GM21825 (cell line): ENCODE measurements around the gene GSTM1.
"Not testable (repeated sequence)": the region's sequence is repeated elsewhere in the genome, so short reads cannot be mapped to it uniquely, and the experiment has no call there.

ENCODE experiments used
- ATAC-seq: cut with Tn5 transposase; IDR thresholded peaks from one replicate; pipeline ENCODE4 v1.9.1; 2021; ENCODE audit warnings: mild to moderate bottlenecking, moderate library complexity; ENCODE audit not compliant: unreplicated experiment

GSTM1 gene

DNA sequence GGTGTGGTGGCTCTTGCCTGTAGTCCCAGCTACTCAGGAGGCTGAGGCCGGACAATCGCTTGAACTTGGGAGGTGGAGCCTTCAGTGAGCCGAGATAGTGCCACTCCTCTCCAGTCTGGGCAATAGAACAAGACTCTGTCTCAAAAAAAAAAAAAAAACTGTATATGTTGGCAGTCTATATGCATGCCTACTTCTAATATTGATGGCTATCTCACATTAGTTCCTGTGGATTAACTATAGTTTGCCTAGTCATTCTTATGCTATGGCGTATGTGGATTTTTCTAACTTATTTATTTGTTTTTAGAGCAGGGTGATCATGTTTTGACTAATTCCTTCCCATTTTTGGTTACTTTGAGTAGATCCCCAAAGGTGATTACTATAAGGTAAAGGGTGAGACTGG is 9.4 kb downstream of the GSTM1 start:
- ATAC-seq = no peak

DNA sequence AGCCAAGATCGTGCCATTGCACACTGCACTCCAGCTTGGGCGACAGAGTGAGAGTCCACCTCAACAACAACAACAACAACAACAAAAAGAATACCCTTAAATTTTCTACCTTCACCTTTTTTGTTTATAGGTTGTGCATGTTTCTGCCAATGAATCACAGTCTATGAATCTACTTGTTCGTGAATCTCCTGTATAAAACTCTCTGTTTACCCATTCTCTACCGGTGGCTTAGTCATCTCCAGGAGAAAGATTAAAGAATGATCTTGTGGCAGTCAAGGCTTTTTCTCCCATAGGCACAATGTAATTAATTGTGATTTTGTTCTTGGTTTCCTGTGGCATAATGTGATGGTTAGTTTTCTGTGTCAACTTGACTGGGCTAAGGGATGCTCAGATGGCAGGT is 10.2 kb downstream of the GSTM1 start:
- not testable (repeated sequence) for ATAC-seq

DNA sequence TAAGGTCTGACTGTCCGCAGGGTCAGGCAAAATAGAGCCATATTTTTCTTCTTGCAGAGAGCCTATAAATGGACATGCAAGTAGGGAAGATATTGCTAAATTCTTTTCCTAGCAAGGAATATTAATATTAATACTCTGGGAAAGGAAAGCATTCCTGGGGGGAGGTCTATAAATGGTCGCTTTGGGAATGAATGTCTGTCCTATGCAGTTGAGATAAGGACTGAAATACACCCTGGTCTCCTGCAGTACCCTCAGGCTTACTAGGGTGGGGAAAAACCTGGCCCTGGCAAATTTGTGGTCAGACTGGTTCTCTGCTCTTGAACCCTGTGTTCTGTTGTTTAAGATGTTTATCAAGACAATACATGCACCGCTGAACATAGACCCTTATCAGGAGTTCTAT is 15.3 kb downstream of the GSTM1 start:
- ATAC-seq = not testable (repeated sequence)

DNA sequence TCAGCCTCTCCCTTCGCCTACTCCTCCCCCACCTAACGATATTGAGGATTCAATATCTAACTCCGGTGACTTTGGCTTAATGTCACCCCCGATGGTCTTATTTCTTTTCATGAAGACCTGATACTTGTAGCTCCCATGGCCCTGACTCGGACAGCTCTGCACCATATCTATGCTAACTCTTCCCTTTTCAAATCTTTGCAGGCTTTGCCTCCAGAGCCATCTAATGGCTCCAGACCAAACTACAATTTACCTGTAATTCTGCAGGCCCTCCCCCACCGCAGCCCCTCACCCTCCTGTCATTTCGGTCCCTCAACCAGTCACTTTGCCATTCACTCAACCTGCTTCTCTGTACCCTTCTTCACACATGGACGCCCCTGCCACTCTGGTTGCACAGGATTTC is 16.6 kb downstream of the GSTM1 start:
- no peak for ATAC-seq

DNA sequence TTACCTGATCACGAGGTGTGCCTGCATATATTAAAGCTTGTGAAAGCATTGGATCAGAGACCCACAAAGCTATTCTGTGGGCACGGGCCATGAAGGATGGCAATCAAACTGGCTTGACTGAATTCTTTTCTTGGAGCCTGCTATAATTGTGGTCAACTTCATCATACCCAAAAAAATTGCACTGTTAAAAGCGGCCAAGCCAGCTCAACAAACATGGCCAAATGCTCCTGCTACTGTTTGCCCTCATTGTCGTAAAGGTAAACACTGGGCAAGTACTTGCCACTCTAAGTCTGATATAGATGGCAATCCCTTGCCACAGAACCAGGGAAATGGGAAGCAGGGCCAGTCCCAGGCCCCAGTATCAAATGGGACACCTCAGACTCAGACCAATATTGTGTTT is 17.8 kb downstream of the GSTM1 start:
- no peak for ATAC-seq

DNA sequence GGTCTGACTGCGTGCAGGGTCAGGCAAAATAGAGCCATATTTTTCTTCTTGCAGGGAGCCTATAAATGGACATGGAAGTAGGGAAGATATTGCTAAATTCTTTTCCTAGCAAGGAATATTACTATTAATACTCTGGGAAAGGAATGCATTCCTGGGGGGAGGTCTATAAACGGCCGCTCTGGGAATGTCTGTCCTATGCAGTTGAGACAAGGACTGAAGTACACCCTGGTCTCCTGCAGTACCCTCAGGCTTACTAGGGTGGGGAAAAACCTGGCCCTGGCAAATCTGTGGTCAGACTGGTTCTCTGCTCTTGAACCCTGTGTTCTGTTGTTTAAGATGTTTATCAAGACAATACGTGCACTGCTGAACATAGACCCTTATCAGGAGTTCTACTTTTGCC is 21.3 kb downstream of the GSTM1 start:
- not testable (repeated sequence) for ATAC-seq

DNA sequence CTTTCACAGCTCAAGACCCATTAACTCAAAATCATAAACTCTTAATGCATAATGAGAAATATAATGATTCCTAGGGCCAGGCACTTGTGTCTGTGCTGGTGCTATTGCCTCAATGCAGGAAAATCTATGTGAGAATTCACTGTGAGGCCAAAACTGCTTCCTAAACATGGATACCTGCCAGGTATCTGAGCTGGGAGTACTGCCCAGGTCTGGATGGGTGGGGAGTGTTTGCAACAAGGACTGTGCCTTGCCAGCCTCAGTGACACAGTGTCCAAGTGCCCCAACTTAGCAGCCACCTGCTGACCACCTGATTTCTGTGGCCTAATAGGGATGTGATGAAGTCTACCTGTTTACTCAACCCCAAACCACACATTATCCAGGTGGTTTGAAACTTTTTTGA is 22.2 kb downstream of the GSTM1 start:
- ATAC-seq = not testable (repeated sequence)

DNA sequence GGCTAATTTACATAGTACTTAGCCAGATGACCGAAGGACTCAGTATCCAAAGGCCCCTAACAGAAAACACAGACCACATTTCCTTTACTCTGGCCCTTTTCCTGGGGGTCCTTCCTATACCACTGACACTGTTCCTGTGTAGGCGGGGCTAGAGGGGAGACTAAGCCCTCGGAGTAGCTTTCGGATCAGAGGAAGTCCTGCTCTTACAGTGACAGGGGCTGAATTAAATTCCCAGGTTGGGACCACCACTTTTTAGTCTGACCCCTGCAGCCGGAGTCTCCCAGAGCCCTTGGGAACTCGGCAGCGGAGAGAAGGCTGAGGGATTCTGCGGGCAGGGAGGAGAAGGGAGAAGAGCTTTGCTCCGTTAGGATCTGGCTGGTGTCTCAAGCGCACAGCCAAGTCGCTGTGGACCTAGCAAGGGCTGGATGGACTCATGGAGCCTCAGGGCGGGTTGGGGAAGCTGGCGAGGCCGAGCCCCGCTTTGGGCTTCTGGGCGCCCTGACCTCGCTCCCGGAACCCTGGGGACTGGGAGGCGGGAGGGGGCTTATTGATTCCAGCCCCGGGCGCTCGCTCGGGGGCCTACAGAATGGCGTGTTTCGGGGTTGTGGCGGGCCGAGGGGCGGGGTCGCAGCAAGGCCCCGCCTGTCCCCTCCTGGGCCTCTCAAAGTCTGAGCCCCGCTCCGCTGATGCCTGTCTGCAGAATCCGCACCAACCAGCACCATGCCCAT is 24.1 kb downstream of the GSTM1 start, which contains the start of gene GSTM5:
Gene GSTM5, plus strand, starts transcription at position 659 of the 728 bp plus-strand sequence. Its CDS starts 62 bp downstream, at position 721.
- not testable (repeated sequence) for ATAC-seq

DNA sequence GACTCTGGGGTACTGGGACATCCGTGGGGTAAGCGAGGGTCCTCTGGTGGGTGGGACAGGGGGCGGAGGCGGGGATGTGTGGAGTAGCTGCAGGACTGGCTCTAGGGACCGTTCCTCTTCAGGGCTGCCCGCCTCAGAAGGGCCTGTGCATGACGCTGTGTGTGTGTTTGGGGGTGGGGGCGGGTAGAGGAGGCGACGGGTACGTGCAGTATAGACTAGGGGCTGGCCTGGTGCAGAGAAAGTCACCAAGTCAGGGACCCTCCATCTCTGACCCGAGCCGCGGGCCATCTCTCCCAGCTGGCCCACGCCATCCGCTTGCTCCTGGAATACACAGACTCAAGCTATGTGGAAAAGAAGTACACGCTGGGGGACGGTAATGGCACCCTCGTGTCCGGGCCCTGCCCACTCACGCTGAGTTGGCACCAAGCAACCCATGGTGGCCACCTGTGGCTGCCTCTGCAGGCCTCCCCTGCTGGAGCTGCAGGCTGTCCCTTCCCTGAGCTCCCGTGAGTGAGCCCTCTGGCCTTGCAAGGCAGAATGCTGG is 24.8 kb downstream of the GSTM1 start:
- no peak for ATAC-seq

DNA sequence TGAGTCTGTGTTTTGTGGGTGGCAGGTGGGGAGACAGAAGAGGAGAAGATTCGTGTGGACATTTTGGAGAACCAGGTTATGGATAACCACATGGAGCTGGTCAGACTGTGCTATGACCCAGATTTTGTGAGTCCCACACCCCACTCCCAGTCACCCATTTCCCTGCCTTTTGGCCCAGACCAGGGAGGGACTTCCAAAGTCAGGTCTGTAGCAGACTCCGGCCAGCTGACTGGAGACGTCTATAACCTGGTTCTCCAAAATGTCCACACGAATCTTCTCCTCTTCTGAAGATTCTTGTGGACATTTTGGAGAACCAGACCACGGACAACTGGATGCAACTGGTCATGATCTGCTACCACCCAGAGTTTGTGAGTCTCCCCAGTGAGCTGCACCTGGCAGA is 26.0 kb downstream of the GSTM1 start:
- ATAC-seq = no peak

DNA sequence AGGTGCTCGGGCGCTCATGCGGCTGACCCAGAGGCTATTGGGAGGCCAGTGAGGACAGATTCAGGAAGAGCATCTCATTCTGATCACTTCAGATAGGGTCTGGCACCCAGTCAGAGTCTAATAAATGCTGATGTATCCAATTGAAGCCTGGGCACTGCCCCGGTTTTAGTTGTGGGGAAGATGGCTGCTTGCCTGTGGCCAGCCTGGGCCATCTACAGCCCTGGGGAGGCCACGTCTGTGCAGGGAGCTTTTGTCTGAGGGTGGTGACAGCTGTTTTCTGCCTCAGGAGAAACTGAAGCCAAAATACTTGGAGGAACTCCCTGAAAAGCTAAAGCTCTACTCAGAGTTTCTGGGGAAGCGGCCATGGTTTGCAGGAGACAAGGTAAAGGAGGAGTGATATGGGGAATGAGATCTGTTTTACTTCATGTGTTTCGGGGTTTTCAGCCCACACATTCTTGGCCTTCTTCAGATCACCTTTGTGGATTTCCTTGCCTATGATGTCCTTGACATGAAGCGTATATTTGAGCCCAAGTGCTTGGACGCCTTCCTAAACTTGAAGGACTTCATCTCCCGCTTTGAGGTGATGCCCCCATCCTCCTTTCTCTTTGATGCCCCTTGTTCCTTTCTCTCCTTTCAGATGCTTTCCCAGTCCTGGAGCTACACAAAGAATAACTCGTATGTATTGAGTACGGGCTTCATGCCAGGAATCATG is 27.2 kb downstream of the GSTM1 start:
- no peak for ATAC-seq

DNA sequence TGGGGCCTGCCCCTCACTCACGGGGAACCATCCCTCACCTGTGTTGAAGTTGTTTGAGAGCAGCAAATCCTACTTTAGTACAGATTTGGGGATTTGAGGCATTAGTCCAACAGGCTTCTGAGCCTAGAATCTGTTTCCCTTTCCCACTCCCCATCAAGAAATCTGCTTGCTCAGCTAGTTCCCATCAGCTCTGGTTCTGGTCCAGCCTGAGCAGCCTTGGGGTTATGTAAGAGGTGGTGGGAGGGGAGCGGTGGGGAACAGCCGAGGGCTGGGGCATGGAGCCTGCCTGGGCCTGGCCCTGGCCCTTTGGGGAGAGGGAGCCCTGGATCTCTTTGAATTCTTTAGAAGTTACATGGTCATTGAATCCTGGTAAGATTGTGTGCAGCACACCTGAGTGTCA is 28.5 kb downstream of the GSTM1 start:
- ATAC-seq = no peak

DNA sequence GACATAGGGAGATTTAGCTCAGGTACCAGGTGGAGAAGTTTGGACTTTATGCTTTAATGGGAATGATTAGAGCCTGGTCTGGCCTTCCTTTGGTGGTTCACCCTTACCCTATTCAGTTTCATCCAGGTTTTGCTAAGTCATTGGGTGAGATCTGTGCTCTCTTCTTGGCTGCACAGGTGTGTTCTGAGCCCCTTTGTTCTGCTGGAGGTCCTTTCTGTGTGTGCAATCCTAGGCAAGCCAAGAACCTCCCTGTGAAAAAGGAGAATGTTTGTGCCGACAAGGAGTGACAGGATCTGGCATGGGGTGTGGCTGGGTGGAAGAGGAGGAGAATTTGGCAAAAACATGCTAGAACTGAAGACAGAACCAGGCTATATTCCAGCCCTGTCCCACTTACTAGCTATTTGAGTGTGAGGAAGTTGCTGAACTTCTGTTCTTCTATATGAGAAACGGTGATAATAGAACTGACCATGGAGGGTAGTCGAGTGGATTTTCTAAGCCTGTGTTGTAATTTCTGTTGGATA is 29.0 kb downstream of the GSTM1 start:
- no peak for ATAC-seq

DNA sequence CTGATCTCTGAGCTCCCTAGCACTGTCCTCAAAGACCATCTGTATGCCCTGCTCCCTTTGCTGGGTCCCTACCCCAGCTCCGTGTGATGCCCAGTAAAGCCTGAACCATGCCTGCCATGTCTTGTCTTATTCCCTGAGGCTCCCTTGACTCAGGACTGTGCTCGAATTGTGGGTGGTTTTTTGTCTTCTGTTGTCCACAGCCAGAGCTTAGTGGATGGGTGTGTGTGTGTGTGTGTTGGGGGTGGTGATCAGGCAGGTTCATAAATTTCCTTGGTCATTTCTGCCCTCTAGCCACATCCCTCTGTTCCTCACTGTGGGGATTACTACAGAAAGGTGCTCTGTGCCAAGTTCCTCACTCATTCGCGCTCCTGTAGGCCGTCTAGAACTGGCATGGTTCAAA is 30.1 kb downstream of the GSTM1 start:
- no peak for ATAC-seq

DNA sequence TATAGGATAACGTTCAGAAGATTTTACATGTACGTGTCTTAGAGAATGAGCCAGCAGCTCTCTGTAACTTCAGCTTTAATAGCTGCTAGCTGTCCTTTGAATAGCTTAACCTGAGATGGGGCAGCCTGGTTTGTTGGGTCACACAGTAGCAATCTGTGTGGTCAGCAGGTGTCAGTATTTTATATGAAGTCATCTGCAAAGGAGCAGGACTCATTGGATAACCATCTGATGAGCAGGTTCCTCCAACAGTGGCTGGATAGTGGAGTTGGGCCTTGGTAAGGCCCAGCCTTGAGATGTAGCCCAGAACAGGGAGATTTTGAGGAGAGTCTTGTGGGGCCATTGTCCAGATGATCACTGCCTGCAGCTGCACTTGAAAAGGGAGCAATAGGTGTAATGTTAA is 30.9 kb downstream of the GSTM1 start:
- ATAC-seq = no peak

DNA sequence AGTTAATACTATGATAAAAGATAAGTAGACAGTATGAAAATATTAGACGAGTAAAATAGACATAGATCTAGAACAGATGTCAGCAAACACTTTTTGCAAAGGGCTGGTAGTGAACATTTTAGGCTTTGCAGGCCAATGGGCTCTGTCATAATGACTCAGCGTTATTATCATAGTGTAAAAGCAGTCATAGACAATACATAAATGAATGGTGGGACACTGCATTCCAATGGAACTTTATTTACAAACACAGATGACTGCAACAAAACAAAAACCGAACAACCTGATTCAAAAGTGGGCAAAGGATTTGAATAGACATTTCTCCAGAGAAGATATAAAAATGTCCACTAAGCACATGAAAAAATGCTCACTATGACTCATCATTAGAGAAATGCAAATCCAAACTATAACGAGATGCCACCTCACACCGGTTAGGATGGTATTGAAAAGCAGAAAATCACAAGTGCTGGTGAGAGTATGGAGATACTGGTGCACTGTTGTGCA is 31.8 kb downstream of the GSTM1 start:
- ATAC-seq = no peak

DNA sequence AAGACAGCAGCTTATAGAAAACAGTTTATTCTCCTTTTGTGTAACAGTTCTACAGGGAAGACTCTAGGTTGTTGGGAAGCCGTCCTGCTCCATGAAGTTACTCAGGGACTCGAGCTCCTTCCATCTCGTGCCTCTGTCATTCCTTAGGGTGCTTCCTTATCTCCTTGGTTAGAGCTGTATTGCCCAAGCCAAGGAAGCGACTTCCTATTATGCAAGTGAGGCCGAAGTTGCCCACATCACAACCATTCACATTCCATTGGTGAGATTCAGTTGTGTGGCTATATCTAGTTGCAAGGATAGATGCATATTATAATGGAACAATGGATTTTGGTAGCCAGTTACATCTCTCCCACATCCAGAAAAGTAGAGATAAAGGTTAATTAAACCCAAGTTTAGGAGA is 33.4 kb downstream of the GSTM1 start:
- no peak for ATAC-seq

DNA sequence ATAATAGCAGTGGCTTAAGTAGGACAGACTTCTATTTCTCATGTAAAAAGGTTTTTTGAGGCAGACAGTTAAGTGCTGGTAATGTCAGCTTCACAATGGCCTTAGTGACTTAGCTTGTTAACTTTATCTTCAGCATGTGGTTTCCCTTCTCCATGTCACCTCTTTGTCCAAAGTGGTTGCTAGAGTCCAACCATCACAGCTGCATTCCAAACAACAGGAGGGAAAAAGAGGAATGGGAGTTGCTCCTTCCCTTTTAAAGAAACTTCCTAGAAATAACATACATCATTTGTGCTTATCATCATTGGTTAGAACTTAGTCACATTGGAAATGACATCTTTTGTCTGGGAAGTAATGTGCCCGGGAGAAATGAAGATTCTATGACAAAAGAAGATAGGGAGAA is 34.4 kb downstream of the GSTM1 start:
- ATAC-seq = no peak

DNA sequence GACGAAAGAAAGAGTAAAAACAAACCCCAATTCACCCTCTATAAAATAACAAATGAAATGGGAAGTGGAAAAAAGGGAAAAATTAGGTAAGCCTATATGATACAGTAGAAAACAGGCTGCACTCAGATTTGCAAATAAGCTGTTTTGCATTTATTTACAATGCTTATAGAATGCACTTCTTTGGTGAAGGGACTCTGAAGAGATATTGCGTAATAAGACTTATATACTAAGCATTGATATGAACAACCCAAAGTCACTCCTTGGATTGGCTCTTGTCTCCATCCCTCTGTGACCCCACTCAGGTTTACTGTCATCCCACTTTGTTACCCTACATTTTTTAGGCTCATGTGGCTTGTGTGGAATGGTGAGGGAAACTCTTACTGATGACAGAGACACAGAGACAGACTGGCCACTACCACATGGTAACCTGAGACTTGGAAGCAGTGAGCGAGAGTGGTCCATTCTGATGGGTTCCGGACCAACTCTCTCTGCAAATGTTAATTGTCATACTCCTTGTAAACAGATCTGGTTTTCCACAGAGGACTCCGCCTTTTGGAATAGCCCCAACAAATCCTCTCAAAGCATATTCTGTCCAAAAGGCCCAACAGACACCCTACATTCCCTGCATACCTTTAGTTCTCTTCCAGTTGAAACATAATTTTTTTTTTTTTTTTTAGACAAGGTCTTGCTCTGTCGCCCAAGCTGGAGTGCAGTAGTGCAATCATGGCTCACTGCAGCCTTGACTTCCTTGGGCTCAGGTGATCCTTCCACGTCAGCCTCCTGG is 35.5 kb downstream of the GSTM1 start:
- ATAC-seq = no peak

DNA sequence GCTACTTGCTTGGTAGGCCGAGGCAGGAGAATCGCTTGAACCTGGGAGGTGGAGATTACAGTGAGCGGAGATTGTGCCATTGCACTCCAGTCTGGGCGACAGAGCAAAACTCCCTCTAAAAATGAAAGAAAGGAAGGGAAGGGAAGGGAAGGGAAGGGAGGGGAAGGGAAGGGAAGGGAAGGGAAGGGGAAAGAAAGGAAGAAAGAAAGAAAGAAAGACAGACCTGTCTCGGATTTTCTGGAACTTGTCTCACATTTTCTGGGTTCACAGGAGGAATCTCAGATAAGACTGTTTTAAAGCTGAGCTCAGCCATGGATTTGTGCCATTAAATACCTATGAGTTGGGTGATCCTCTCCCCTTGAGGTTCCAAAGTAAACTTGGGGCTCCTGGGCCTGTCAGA is 37.3 kb downstream of the GSTM1 start:
- ATAC-seq = no peak

DNA sequence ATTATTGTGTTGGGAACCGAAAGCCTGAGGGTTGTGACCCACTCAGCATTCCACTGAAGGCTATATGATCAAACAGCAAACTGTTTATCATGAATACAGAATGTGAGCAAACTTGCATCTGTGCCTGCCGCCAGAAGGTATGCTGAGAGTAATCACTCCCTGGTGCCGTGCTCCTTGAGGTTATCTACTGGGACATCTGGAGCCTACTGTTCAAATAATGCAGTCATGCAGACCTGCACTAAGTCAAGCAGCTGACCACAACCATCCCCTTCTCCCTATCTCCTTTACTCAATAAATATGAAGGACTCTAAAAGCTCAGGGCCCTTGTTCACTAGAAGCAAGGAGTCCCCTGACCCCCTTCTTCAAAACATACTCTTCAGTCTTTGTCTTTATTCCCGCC is 37.9 kb downstream of the GSTM1 start:
- ATAC-seq = no peak
